PC-3 (cell line): Measurements from ENCODE around the gene TRPM5.

Experiments
- CTCF ChIP-seq: fragments of 300-600 bp; sonication (generic); conservative IDR thresholded peaks from 2 replicates; pipeline ENCODE4 v1.5.1; 2017; ENCODE audit warnings: antibody characterized with exemption, low read depth, mild to moderate bottlenecking, low read length
- EZH2 ChIP-seq: fragments of 300-600 bp; sonication (generic); IDR thresholded peaks from one replicate; pipeline ENCODE4 v1.6.1; 2017; ENCODE audit warnings: antibody characterized with exemption, mild to moderate bottlenecking, low read length; ENCODE audit not compliant: unreplicated experiment

GRCh38 chr11:2395211-2395730 lies 49.0 kb downstream of the TRPM5 start:
- no peak for TF ChIP-seq CTCF
- TF ChIP-seq EZH2 = no peak
